Type B pancreatic cell (in vitro differentiated cells): ENCODE results near the gene SFSWAP. TPM values are rescaled to one million over a fixed set of nuclear protein-coding genes. Genes with fewer than 3 reads are reported as not detected.

ENCODE experiments used
- DNase-seq: peaks from one replicate; pipeline ENCODE4 v3.0.0; 2021; ENCODE audit warnings: mixed read lengths; ENCODE audit not compliant: unreplicated experiment; ENCODE audit errors: extremely low spot score
- H3K27ac Mint-ChIP-seq: 2 replicates; pipeline ENCODE4 v1.8.0; 2021; ENCODE audit warnings: mild to moderate bottlenecking, mixed read lengths
- H3K27me3 Mint-ChIP-seq: 2 replicates; pipeline ENCODE4 v1.8.0; 2021; ENCODE audit warnings: mixed read lengths
- H3K36me3 Mint-ChIP-seq: 2 replicates; pipeline ENCODE4 v1.8.0; 2021; ENCODE audit warnings: mixed read lengths
- H3K4me1 Mint-ChIP-seq: one replicate; pipeline ENCODE4 v1.8.0; 2021; ENCODE audit warnings: mixed read lengths; ENCODE audit not compliant: unreplicated experiment
- H3K4me3 Mint-ChIP-seq: 2 replicates; pipeline ENCODE4 v1.8.0; 2021; ENCODE audit warnings: mild to moderate bottlenecking, mixed read lengths
- H3K9me3 Mint-ChIP-seq: 2 replicates; pipeline ENCODE4 v1.8.0; 2021; ENCODE audit warnings: mixed read lengths
- CTCF ChIP-seq: fragments of 200-600 bp; sonication (generic); conservative IDR thresholded peaks from 2 replicates; pipeline ENCODE4 v1.5.0; 2021; ENCODE audit warnings: antibody characterized with exemption, mild to moderate bottlenecking
- total RNA-seq: library from RNA; stranded (reverse); gene quantifications from 2 replicates; pipeline ENCODE4 v1.2.1, GENCODE V29; 2021; ENCODE audit warnings: low replicate concordance

SFSWAP gene
- total RNA-seq, 1 donor from 2014 or later = 59.3 TPM

GRCh38 chr12:131761638-131762037 lies 50.7 kb downstream of the SFSWAP start:
- Mint-ChIP-seq H3K27ac (no peak overlapping the region), H3K9me3 (no peaks in the 10 kb centered on the region), H3K36me3 (peaks cover 37% of the 10 kb centered on the region), H3K27me3 (no peaks in the 10 kb centered on the region), H3K4me1 (no peaks in the 10 kb centered on the region), H3K4me3 (no peak overlapping the region)
- DNase-seq = no peak
- no peak for TF ChIP-seq CTCF

- Mint-ChIP-seq H3K4me1 (no peaks in the 10 kb centered on the region), H3K27ac (no peak overlapping the region), H3K27me3 (no peaks in the 10 kb centered on the region), H3K9me3 (no peaks in the 10 kb centered on the region), H3K36me3 (peaks cover 34% of the 10 kb centered on the region), H3K4me3 (no peak overlapping the region)
- TF ChIP-seq CTCF = no peak
- no peak for DNase-seq
Observed at GRCh38 chr12:131764738-131765137, 53.8 kb downstream of the SFSWAP start.

GRCh38 chr12:131765961-131766360 lies 55.1 kb downstream of the SFSWAP start:
- H3K9me3 Mint-ChIP-seq = no peaks in the 10 kb centered on the region
- peaks cover 36% of the 10 kb centered on the region for H3K36me3 Mint-ChIP-seq
- DNase-seq = no peak
- no peak overlapping the region for H3K4me3 Mint-ChIP-seq
- H3K27ac Mint-ChIP-seq = no peak overlapping the region
- no peaks in the 10 kb centered on the region for H3K4me1 Mint-ChIP-seq
- no peaks in the 10 kb centered on the region for H3K27me3 Mint-ChIP-seq
- TF ChIP-seq CTCF = no peak

- no peaks in the 10 kb centered on the region for H3K4me1 Mint-ChIP-seq
- no peak for TF ChIP-seq CTCF
Observed at GRCh38 chr12:131766382-131767107, 55.7 kb downstream of the SFSWAP start.

GRCh38 chr12:131770120-131770519 lies 59.2 kb downstream of the SFSWAP start:
- H3K9me3 Mint-ChIP-seq = no peaks in the 10 kb centered on the region
- H3K4me3 Mint-ChIP-seq = no peak overlapping the region
- TF ChIP-seq CTCF = no peak
- H3K27ac Mint-ChIP-seq = no peak overlapping the region
- no peak for DNase-seq
- no peaks in the 10 kb centered on the region for H3K4me1 Mint-ChIP-seq
- H3K36me3 Mint-ChIP-seq = peaks cover 26% of the 10 kb centered on the region
- no peaks in the 10 kb centered on the region for H3K27me3 Mint-ChIP-seq

More at GRCh38 chr12:131766382-131767107, 55.7 kb downstream of the SFSWAP start:
- no peak overlapping the region for H3K4me3 Mint-ChIP-seq
- no peak overlapping the region for H3K27ac Mint-ChIP-seq
- no peaks in the 10 kb centered on the region for H3K9me3 Mint-ChIP-seq
- DNase-seq = no peak
- H3K27me3 Mint-ChIP-seq = no peaks in the 10 kb centered on the region
- H3K36me3 Mint-ChIP-seq = peaks cover 33% of the 10 kb centered on the region

GRCh38 chr12:131771965-131772364 lies 61.1 kb downstream of the SFSWAP start:
- Mint-ChIP-seq H3K4me3 (no peak overlapping the region), H3K27ac (no peak overlapping the region), H3K36me3 (peaks cover 13% of the 10 kb centered on the region), H3K9me3 (no peaks in the 10 kb centered on the region), H3K4me1 (no peaks in the 10 kb centered on the region), H3K27me3 (no peaks in the 10 kb centered on the region)
- no peak for TF ChIP-seq CTCF
- DNase-seq = no peak
